Measurements from ENCODE around the gene CDC123. TPM values are rescaled to one million over a fixed set of nuclear protein-coding genes. Genes with fewer than 3 reads are reported as not detected.
"Not testable (repeated sequence)": the region's sequence is repeated elsewhere in the genome, so short reads cannot be mapped to it uniquely, and the experiment has no call there.

Gene CDC123
- polyA plus RNA-seq, 1 experiment = 138 TPM

- Histone ChIP-seq H3K27ac (ENCODE audit: low read depth, low read length) (no peak overlapping the region), H3K9me3 (ENCODE audit: control insufficient read depth, insufficient read depth, low read length) (no peaks in the 10 kb centered on the region), H3K27me3 (ENCODE audit: control insufficient read depth, insufficient read depth, low read length) (no peaks in the 10 kb centered on the region), H3K4me3 (ENCODE audit: low read depth, low read length) (no peak overlapping the region)
- no peak for TF ChIP-seq CTCF (IDR thresholded peaks at IDR 0.05; ENCODE audit: low read depth, low read length)
- ChIA-PET CTCF (interaction anchor here (0.6 to 1.0 kb wide), 3 partner anchors 27 to 469 kb away, joined by 3 to 4 read pairs (median 4); no protein-coding TSS in a partner anchor), POLR2A (no interaction called here)
- DNase-seq (ENCODE audit: low read depth, low spot score) = no peak
Measured at GRCh38 chr10:12241810-12242529, 46.0 kb downstream of the CDC123 start.

GRCh38 chr10:12243864-12244620 is 48.1 kb downstream of the CDC123 start:
- Histone ChIP-seq H3K9me3 (ENCODE audit: control insufficient read depth, insufficient read depth, low read length) (no peaks in the 10 kb centered on the region), H3K27ac (ENCODE audit: low read depth, low read length) (no peak overlapping the region), H3K4me3 (ENCODE audit: low read depth, low read length) (no peak overlapping the region), H3K27me3 (ENCODE audit: control insufficient read depth, insufficient read depth, low read length) (no peaks in the 10 kb centered on the region)
- DNase-seq (ENCODE audit: low read depth, low spot score) = no peak
- CTCF ChIA-PET = interaction anchor here (0.7 kb wide), 1 partner anchor 29 kb away, joined by 3 read pairs; no protein-coding TSS in a partner anchor
- POLR2A ChIA-PET = no interaction called here
- no peak for TF ChIP-seq CTCF (IDR thresholded peaks at IDR 0.05; ENCODE audit: low read depth, low read length)

- TF ChIP-seq CTCF (IDR thresholded peaks at IDR 0.05; ENCODE audit: low read depth, low read length) = no peak
- no peak overlapping the region for H3K27ac ChIP-seq (ENCODE audit: low read depth, low read length)
- CTCF ChIA-PET = interaction anchor here (0.6 to 1.7 kb wide), 2 partner anchors 15 to 36 kb away, joined by 3 to 4 read pairs; no protein-coding TSS in a partner anchor
- H3K4me3 ChIP-seq (ENCODE audit: low read depth, low read length) = no peak overlapping the region
- no peaks in the 10 kb centered on the region for H3K27me3 ChIP-seq (ENCODE audit: control insufficient read depth, insufficient read depth, low read length)
- no peaks in the 10 kb centered on the region for H3K9me3 ChIP-seq (ENCODE audit: control insufficient read depth, insufficient read depth, low read length)
- POLR2A ChIA-PET = no interaction called here
- DNase-seq (ENCODE audit: low read depth, low spot score) = no peak
Measured at GRCh38 chr10:12250181-12250580, 54.2 kb downstream of the CDC123 start.

- CTCF ChIA-PET; DNase-seq (ENCODE audit: low read depth, low spot score); H3K9me3 ChIP-seq (ENCODE audit: control insufficient read depth, insufficient read depth, low read length); H3K4me3 ChIP-seq (ENCODE audit: low read depth, low read length); H3K27me3 ChIP-seq (ENCODE audit: control insufficient read depth, insufficient read depth, low read length); H3K27ac ChIP-seq (ENCODE audit: low read depth, low read length): not testable (repeated sequence)
- POLR2A ChIA-PET = interaction anchor here (0.6 kb wide), 1 partner anchor 986 kb away, joined by 3 read pairs; no protein-coding TSS in a partner anchor
Measured at GRCh38 chr10:12250702-12251101, 54.7 kb downstream of the CDC123 start.

- ChIA-PET POLR2A (interaction anchor here (0.6 kb wide), 1 partner anchor 9 kb away, joined by 3 read pairs; no protein-coding TSS in a partner anchor), CTCF (no interaction called here)
- no peak for TF ChIP-seq CTCF (IDR thresholded peaks at IDR 0.05; ENCODE audit: low read depth, low read length)
- Histone ChIP-seq H3K27me3 (ENCODE audit: control insufficient read depth, insufficient read depth, low read length) (no peaks in the 10 kb centered on the region), H3K9me3 (ENCODE audit: control insufficient read depth, insufficient read depth, low read length) (no peaks in the 10 kb centered on the region), H3K4me3 (ENCODE audit: low read depth, low read length) (no peak overlapping the region), H3K27ac (ENCODE audit: low read depth, low read length) (no peak overlapping the region)
- no peak for DNase-seq (ENCODE audit: low read depth, low spot score)
Measured at GRCh38 chr10:12251581-12251980, 55.6 kb downstream of the CDC123 start.
